ENCODE measurements around the gene SEMA4C.

Gene SEMA4C

DNA sequence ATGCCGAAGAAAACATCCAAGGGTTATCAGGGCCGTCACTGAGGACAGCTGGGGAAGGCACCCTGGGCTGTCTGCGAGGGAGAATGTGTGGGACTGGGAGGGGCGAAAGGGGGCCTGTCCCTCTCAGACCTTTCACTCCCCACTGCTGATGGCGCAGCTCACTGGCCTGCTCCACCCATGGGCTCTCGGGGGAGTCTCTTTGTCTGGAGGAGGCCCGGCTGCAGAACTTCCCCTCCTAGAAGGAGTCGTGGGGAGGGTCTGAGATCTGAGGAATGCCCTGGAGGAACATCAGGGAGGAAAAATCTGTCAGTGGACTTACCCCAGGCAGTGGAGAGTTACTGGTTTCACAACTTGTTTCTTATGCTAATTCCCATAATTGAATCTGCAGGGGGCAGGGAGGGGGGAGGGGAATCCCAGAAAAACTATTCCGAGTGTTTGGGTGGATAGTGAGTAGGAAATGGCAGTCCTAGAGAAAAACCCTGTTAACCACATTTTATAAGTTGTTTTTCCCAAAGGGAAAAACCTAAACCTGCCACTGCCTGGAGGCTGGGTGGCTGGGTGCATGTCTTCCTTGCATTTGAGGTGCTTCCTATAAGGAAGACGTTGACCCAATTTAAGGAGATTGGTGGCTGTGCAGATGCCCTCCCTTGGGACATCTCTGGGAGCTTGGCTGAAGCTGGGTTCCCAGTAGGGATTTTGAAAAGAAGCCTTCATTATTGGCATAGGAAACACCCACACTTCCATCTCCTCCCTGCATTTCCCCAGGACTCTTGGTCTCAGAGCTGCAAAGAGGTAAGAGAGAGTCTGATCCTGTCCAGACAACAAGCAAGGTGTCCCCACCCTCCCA is 11.7 kb upstream of the SEMA4C start:
- DNase-seq (ENCODE audit: low read depth), result no peak

DNA sequence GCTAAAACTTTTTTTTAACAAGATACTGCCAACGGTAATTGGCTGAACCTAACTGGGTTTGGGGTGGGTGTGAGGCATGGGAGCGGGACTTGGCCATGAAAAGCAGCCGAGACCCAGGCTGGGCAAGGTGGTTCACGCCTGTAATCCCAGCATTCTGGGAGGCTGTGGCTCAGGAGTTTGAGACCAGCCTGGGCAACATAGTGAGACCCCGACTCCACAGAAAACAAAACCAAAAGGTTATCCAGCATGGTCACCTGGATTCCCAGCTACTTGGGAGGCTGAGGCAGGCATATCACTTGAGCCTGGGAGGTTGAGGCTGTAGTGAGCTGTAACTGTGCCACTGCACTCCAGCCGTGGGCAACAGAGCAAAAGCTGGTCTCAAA is 11.0 kb upstream of the SEMA4C start:
- DNase-seq (ENCODE audit: low read depth), result no peak

DNA sequence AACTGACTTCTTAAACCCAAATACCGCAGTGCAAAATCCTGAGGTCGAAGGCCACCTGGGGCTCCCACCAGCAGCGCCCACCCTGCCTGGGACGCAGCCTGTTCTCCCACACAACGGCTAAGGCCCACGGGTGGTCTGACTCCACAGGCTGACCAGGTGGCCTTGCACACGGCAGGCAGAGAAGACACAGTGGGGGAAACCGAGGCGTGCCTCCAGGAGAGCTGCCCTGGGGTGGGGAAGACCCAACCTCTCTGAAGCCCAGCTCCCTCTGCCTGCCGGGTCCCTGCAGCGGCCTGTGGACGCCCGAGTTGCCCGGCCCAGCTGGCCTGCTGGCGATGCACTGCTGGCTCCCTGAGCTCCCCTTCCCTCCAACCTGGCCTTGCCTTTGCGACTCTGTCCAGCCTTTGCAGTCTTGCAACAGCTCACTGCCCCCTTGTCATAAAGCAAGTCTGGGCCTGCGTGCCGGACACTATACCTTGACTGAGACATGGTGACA is 9.7 kb upstream of the SEMA4C start:
- no peak for DNase-seq (ENCODE audit: low read depth)

DNA sequence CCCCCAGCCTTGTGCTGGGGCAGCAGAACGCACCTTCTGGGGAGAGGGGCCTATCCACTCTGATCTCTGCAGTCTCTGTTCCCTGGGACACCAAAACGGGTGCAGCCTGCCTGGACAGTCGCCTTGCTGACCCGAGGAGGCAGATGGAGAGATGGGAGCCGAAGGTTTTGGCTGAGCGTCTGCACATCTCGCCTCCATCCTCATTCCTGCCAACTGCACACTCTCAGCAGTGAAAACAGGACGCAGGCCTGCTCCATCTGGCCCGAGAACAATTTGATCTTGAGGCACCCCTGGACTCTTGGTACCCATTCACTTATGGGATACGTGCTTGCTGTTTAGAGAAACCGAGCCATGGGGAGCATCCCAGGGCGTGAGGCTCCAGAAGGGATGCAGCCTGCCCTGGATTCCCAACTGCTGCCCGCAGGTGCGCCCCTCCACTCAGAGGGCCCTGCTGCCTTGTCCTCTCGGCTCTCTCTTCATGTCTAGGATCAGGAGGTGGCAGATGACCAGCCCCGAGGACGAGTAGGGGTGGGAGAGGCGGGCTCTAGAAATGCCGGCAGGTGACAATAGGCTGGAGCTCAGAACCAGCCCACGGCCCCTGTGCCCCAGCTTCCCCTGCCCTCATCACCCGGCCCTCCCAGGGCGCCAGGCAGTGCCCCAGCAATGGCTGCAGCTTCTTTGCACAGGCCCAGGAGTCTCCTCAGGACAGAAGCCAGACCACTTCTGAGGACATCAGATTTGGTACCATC is 9.1 kb upstream of the SEMA4C start:
- no peak for DNase-seq (ENCODE audit: low read depth)

DNA sequence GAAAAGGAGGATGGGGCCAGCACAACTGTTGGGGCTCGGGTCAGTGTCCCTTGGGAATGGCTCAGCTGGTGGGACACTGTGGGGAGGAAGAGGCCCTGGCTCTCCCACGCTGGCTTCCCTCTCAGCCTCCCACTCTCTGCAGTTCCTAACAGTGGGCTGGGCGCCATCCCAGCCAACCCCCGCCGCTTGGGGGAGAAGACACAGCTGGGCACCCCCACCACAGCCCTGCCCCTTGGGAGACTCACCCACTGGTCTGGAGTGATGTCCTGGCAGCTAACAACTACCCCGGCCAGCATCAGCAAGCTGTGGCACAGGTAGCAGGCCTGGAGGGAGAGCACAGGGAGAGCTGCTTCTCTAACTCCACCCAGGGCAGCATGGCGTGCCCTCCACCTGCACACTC is 8.3 kb upstream of the SEMA4C start:
- no peak for DNase-seq (ENCODE audit: low read depth)

DNA sequence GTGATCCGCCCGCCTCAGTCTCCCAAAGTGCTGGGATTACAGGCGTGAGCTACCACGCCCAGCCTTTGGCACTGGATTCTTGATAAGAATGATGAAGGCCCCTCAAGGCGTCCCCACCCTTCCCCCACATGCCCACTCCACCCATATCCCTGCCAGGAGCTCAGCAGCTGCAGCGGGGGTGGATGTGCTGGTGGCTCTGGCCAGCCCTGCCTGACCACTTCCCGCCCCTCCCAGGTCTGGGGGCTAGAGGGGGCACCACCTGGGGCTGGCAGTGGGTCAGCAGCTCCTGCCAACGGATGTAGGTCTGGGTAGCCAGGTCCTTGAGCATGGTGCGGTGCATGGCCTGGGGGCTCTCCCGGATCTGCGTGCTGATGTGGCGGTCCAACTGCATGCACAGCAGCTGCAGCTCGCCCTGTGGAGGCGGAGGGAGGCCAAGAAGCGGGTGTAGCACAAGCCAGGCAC is 7.8 kb upstream of the SEMA4C start:
- no peak for DNase-seq (ENCODE audit: low read depth)

DNA sequence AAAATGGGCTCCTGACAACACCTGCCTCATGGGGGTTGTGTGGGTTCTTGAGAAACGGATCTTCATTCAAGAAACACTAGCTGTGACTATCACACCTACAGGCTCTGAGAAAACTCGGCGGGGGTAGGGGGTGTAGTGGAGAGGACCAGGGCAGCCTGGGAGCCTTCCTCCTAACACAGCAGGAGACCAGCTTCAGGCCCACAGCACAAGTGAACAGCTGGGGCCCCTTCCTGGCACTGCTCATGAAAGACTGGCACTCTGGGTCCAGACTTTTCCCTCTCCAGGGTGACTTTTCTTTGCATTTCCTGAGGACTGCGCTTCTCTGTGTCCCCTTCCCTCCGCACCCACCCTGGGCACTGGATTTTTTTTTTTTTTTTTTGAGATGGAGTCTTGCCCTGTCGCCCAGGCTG is 7.2 kb upstream of the SEMA4C start:
- DNase-seq (ENCODE audit: low read depth), result no peak

DNA sequence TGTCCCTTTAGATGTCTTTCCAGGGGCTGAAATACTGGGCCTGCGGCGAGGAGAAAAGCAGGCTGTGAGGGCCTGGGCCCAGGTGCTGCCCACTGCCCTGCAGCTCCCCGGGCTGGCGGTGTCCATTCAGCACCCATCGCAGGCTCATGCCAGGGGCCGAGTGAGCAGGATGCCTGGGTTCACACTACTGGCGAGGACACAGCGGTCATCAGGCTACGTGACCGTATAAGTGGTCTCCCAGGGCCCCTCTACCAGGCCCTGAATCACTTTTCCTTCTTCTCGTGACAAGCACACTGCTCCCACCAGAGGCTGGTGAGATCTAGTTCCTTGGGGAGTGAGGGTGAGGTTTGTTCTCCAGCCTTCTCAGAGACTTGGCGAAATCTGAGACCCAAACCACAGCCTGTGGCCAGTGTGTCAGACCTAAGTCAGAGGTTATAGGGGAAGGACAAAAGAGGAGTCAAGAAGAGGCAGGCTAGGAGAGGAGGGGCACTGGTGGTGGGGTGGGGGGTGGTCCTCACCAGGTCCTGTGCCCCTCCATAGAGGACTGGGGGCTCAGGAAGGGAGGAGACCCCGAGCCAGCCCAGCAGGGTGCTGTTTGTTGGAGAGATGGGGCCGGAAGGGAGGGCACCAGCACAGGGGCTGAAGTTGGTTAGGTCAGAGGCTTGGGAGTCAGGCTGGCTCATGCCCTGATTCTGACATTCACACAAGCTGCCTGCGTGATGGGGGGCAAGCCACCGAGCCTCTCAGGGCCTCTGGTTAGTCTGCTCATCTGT is 6.6 kb upstream of the SEMA4C start:
- DNase-seq (ENCODE audit: low read depth), result no peak

DNA sequence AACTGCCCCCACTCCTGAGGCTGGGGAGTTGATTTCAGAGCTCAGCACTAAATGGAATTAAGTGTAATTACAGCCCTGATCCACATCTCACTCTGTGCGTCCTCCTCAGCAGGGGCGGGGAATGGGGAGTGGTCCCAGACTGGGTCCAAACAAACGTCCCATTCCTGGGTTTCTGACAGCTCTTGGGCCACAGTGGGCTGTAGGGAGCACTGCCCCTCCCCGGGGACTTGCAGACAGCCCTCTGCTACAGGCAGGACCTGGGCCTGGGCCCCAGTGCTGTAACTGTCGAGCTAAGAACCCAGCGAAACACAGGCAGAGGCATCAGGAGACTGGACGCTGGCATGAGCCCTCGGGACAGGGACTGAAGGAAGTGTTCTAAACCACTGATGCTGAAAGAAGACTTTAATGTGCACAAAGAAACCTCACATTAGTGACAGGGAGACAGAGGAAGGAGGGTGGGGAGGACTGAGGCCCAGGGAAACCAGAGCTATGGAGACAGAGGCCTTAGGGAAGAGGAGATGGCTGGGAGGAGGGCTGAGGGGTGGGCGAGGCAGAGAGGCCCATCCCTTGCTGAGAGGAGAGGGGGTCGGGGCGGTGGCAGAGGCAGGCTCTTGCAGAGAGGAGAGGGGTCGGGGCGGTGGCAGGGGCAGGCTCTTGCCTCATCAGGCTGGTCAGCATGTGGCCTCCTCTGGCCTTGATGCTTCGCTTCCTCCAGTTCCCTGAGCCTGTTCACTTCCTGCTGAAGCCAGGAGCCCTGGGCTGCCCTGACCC is 5.8 kb upstream of the SEMA4C start:
- no peak for DNase-seq (ENCODE audit: low read depth)

DNA sequence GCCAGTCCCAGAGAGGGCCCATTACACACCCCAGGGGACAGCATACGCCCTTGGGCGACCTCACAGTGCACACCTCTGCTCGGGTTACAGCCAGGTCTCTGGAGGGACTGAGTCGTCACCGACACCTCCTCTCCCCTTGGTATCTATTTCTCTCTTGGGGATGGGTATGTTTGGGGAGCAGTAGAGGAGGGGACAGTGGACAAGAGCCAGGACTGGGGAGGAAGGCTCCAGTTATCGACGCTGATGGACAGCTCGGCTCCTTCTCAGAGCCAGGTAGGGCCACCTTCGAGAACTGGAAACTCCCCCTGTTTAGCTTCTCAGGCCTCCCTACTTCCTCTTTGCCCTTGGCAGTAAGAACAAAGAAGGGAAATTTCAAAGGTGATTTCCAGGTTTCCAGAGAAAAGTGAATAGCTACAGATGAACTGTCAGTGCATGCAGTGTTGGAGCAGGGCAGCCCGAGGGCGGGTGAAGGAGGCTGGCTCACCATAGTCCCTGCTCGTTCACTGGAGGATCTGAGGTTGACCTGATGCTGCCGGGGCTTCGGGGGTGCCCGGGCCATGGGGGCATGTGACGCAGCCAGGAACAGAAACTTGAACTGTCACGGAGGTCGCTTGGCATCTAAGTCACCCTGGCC is 4.4 kb upstream of the SEMA4C start:
- no peak for DNase-seq (ENCODE audit: low read depth)

DNA sequence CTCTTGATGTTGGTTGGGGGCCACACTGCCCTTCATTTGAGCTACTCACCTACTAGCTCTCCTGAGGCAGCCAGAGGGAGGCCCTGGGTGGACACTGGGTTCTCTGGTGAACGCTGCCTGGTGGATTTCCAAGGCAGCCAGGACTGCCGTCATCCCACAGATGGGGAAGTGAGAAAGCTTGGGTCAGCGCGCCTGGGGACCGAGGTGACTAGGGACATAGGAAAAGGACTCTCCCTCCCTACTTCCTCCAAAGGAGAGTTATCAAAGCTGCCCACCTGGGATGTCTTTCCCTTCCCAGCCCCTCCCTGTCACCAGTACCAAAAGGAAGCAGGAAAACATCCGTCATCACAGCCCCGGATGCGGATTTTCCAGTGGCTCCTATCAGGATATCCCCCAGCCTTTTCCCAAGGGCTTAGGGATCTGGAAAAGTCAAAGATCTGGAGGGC is 3.8 kb upstream of the SEMA4C start:
- DNase-seq (ENCODE audit: low read depth), result no peak

DNA sequence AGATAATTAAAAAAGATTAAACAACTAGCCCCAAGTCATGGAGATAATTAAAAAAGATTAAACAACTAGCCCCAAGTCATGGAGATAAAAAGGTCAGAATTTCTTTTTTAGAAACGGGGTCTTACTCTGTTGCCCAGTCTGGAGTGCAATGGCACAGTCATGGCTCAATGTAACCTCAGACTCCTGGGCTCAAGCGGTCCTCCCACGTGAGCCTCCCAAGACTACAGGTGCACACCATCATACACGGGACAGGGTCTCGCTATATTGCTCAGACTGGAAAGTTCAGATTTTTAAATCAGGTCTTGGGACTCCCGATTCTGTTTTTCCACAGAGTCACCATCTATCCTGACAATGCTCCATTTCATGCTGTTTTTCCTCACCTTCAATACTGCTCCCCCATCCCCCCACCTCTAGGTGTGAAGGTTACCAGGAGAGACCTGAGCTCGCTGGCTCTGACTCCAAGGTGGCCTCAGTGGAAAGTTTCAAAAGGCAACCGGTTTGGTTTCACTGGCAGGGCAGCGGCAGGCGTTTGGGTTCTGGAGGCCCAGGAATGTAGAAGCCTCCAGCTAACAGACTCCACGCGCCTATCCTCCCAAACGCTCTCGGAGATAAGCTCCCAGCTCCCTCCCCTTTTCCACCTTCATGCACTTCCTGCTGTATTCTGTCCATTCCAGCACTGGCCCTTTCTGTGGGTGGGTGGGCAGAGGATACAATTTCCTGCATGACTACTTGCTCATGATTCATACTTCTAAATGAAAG is 2.9 kb upstream of the SEMA4C start:
- DNase-seq (ENCODE audit: low read depth), result no peak

DNA sequence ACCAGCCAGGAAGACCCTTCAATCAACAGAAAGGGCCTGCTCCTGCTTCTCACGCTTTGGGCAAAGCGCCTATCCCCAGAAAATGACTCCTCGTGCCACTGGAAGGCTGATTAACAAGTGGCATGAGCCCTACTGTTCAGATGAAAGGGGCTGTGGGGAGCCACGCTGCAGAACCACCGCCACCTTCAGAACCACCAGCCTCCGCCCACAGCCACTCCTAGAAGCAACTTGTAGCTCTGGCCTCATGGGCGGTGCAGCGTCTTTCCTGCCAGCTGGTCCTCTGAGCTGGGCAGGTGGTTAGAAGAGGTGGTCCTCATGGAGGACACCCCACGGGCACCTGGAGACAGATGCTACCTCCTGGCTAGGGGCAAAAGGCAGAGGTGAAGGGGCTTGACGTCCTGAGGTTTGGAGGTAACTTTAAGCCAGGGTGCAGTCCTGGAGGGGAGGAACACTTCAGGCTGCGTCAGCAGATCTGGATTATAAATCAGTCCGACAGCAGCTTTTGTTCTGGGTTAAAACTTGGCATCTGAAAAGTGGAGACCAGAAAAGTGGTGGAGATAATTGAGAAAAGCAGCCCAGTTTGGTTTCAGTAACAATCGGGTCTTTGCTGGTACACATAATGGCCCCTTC is 861 bp upstream of the SEMA4C start:
- no peak for DNase-seq (ENCODE audit: low read depth)

DNA sequence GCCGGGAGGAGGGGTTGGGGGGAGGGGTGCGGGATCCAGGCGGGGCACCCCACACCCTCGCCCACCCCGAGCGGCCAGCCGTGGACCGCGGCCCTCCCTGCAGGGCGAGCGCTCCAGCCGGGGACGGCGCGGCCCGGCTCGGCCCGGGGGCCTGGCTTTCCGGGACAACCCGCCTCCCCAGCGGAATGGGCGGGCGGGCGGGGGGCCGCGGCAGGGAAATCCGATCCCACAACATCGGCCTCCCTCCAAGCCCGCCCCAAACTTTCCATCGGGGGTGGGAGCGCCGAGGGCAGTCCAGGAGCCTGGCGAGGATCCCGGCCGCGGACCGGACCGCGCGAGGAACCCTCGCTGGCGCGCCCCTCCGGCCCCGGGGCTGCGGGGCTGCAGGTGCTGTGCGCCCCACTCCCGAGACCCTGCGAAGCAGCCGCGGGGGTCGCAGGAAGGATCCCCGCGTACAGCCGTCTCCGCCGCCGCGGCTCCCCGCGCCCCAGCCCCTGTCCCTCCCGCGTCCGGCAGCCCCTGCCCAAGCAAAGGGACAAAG is 529 bp downstream of the SEMA4C start:
- no peak for DNase-seq (ENCODE audit: low read depth)

DNA sequence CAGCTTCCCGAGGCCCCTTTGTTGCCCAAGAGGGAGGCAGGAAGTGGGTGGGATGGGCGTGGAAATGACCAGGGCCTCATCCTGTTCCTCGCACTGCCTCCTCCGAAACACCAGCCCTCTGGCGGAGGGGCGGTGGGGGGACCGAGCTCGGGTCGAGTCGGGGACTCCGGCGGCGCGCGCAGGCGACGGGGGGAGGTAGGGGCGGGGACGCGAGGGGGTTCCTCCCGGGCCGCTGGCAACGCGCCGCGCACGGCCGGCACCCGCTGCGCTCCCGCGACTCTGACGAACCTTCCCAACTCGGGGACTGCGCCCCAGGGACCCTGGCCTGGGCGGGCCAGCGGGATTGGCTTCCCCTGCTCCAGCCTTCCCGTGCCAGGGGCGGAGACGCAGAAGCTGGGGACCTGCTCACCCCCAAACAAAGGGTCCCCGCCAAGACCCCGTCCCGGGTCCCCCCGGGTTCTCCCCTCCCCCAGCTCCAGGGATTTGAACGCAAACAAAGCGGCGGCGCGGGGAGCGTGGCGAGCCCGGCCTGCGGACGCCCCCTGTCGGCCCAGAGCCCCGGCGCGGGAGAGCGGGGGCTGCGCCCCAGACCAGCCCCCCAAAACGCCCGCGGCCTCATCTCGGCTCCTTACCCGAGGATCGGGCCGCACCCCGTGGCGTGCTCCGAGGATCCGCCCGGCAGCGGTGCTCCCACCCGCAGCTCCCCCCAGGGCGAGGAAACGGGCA is 1.2 kb downstream of the SEMA4C start:
- no peak for DNase-seq (ENCODE audit: low read depth)

DNA sequence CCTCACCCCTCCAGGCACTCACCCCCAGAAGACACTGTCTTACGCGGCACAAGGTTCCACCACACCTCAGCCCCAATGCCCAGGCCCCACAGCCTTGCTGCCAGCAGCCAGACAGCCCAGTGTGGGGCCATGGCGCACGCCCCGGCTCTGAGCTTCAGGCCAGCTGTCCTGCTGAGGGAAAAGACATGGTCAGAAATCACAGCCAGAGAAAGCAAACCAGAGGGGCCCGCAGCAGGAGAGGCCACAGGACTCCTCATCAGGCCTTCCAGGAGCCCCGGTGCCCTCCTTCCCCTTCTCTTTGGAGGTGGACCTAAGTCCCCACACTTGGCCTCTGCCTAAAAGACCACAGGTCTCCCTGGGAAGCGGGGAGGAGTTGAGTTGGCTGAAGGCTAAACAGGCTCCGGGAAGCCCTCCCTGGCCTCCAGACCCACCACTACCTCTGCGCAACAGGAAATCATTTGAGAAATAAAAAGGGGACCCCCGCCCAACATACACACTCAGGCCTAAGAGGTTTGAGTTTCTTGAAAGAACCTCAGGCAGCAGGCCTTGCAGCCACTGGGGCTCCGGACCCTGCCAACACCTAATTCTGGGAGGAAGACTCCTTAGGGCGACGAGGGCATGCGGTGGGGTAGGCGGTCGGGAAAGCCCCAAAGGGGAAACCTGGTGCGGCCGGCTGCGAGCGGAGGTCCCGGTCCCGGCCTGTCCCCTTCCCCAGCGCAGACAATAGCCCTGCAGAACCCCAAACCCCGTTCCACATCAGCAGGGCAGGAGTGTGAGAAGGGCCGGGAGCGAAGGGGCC is 1.9 kb downstream of the SEMA4C start:
- no peak for DNase-seq (ENCODE audit: low read depth)

DNA sequence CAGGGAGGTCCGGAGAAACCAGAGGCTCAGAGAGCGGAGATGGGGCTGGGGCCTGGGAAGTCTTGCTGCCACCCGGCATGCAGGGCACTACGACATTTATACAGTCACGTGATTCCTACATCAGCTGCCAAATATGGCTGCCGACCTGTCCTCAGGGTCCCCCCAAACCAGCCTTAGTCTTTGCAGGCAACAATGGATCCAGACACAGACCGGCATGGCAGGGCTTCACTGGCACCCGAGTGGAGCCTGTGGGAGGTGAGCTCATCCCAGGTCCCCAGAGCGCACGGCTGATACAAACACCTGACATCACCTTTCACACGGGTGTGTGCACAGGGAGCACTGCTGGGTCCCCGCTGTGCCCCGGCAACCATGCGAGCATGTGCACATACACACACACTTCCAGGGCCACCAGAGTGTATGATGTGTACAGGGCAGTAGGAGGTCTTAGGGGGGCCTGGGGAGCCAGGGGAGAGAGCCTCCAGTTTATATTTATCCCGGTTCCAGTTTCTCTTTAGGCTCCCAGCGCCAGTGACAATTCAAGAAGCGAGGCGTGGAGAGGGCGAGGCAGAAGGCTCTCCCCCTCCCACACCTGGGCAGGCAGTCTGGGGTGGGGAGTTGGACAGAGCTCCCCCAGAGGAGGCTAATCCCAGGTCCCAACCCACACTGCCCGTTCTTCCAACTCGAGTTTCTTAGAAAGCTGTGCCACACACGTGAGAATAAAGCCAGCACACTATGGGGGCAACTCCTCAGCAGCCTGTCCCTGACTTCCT is 2.7 kb downstream of the SEMA4C start:
- DNase-seq (ENCODE audit: low read depth), result no peak

All from stimulated activated CD8-positive, alpha-beta memory T cell treated with anti-CD3 and anti-CD28 coated beads, Interleukin-7, amount 100 ng/mL, for 24 hours (primary cell).